Activated T-helper 1 cell treated with Interleukin-2 at 50 U/mL for 16 hours (primary cell): Measurements from ENCODE around the gene CERS3.
"Not testable (repeated sequence)": the region's sequence is repeated elsewhere in the genome, so short reads cannot be mapped to it uniquely, and the experiment has no call there.

Experiments used
- DNase-seq: peaks from one replicate; pipeline ENCODE4 v3.0.0-alpha.2; 2020; ENCODE audit warnings: low read depth

The CERS3 gene

DNA sequence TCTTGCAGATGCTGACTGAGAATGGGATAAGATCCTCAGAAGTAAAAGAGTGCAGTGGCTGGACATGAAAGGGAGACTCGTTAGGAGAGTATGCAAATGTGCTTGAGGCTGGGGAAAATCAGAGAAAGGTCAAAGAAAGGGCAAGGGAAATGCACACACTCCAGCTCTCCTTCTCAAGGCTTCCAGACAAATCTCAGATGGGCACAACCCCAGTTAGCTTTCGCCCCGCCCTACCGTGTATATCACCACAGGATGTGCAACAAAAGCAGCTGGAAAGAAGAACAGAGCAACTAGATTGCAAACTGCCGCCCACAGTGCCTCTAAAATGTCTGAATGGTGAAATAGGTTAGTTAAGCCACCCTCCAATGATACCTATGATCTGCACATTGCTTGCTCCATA lies 63.9 kb downstream of the CERS3 start:
- DNase-seq = no peak

- no peak for DNase-seq
Measured at GRCh38 chr15:100464256-100464655, 64.5 kb downstream of the CERS3 start.

DNA sequence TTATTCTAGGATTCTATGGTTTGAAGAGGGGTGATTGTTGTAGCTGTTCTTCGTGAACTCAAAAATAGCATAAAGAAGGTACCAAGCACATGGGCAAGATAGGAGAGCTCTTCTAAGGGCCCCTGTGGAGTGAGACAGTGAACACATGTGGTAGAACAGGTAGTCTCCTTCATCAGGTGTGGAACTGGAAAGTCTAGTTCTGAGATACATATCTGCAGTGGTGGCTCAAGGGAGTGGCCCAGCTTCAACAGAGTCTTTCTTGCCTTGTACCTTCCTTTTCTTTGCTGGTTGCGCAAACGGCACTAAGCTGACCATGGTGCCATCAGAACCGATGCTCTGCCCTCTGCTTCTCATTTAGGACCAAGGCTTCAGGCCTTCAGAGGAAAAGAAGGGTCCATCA lies 65.2 kb downstream of the CERS3 start:
- no peak for DNase-seq

GRCh38 chr15:100461049-100461448 lies 67.7 kb downstream of the CERS3 start:
- no peak for DNase-seq

DNA sequence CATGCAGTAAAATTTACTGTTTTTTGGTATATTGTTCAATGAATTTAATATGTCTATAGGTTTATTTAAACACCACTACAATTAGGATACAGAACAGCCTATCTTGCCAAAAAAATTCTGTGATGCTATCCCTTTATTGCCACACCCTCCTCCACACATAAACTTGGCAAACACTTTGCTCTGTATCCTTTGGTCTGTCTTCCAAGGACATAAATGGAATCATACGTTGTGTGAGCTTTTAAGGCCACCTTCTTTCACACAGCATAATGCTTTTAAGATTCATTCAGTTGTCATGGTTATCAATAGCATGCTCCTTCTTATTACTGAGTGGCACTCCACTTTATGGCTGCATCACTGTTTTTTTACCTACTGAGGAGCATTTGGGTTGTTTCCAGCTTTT lies 71.5 kb downstream of the CERS3 start:
- DNase-seq = no peak

- DNase-seq = no peak
Measured at GRCh38 chr15:100454148-100454547, 74.6 kb downstream of the CERS3 start.

DNA sequence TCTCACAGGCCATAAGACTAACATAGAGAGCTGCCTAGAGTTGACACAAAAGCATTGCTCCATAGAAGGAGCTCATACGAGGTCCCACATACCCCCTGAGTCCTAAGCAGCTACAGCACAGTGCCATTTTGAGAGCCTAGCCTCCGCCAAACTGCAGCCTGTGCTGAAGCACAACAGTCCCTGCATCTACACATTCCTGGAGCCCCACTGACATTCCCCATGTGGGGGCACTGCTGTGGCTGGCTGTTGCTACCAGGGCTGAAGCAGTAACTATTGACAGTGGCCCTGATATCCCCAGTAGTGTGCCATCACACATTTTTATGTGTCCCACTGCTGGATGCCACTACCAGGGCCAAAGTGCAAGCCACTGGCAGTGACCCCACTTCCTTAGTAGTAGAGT lies 80.3 kb downstream of the CERS3 start:
- DNase-seq = no peak

DNA sequence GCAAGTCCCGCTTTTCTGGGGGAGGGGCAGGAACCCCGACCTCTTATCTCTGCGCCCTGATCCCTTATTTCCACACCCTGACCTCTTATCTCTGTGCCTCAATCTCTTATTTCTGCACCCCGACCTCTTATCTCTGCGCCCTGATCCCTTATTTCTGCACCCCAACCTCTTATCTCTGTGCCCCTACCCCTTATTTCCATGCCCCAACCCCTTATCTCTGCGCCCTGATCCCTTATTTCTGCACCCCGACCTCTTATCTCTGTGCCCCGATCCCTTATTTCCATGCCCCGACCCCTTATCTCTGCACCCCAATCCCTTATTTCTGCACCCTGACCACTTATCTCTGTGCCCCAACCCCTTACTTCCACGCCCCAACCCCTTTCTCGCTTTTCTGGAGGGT lies 87.7 kb downstream of the CERS3 start:
- not testable (repeated sequence) for DNase-seq

GRCh38 chr15:100439514-100439913 lies 89.2 kb downstream of the CERS3 start:
- no peak for DNase-seq

DNA sequence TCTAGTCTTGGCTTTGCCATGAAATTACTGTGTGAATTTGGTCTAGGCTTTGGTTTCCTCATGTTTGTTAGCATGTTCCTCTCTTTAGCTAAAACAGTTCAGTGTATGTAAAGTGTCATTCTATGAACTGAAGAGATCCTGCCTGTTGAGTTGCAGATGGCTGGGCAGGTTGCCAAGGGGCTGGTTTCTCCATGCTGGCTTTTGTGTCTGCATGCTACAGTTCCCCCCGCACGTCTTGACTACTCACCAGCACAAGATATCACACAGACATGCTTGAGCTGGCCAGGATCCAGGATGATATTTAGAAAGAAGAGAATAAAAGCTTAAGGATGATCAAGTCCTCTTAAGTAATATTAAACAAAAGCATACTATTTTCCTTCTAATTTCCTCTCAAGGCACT lies 90.2 kb downstream of the CERS3 start:
- peak; percentile 0 for DNase-seq

GRCh38 chr15:100437261-100437660 lies 91.5 kb downstream of the CERS3 start:
- no peak for DNase-seq

DNA sequence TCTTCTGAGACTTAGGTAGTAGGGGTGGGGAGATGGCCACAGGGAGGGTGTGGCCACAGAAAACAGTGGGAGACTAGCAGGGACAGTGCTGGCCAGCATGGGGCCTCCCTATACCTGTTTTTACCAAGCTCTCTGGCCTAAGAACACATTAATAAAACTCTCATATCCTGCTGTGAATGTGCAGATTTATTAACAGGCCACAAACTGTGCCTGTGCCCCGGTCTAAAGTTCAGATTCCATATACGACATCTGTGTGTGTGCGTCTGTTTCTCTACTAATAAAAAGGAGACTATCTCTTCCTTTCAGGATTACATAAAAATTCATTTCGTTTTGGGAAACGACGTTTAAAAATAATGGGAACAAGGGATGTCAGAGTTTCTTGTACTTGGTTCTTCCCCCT lies 94.2 kb downstream of the CERS3 start:
- DNase-seq = no peak

DNA sequence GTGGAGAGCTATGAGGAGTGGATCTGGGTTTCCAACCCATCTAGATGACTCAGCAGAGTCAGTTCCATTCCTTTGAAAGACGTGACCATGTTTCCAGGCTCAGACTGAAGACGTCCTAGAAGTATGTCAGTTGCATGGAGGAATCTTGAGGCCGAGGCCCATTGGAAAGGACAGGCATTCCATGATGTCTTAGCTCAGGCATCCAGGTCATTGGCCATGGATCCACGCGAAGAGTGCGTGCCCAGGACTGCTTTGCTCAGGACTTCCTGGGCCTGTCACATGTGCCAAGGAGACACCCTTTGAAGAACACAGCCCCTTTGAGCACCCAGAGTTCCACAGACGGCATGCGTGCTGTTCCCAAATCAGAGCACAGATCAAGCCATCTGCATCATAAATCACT lies 94.7 kb downstream of the CERS3 start:
- no peak for DNase-seq

GRCh38 chr15:100433304-100433703 lies 95.4 kb downstream of the CERS3 start:
- DNase-seq = no peak

DNA sequence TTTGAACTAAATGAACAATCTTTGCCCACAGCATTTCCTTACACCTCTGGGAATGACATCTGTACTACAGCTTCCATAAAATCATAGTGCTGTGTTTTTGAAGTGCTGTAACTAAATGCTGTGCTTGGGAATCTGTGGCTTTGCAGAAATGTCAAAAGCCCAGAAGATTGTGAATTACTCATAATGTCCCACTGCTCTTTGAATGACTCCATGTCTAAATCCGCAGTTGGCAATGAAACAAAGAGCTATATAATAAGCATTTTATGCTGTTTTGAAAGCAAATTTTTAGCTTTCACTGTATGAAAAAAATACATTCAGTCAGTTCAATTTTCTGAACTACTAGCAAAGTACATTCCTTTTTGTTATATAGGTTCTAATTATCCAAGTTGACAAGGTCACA lies 98.3 kb downstream of the CERS3 start:
- DNase-seq = no peak

GRCh38 chr15:100429116-100429728 lies 99.5 kb downstream of the CERS3 start:
- DNase-seq = no peak

DNA sequence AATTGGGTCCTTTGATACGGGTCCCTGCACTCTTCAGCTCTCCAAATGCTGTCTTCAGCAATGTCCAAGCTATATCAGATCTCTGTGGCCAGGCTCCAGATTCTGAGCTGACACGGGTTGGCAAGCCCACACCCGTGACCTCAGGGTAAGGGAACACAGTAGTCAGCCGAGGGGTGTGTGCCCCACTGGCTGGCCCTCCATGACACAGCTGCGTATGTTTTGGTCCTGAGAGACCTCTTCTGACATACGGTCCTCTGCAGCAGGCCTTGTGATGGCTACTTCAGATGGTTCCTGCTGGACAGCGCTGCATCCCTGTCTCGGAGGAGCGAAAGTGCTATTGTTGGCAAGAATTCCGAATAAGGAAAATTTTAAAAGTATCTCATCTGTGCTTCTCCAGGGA lies 101.8 kb downstream of the CERS3 start:
- no peak for DNase-seq

DNA sequence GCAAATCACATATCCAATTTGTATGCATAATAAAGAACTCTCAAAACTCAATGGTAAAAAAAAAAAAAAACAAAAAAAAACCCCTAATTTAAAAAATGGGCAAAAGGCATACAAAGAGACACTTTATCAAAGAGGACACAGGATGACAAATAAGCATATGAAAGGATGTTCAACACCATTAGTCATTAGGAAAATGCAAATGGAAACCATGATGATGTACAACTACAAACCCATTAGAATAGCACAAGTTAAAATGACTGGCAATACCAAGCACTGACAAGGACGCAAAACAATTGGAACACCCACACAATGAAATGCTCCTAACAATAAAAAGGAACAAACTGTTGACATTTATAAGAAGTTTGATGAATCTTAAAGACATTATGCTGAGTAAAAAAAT lies 123.6 kb downstream of the CERS3 start:
- no peak for DNase-seq

DNA sequence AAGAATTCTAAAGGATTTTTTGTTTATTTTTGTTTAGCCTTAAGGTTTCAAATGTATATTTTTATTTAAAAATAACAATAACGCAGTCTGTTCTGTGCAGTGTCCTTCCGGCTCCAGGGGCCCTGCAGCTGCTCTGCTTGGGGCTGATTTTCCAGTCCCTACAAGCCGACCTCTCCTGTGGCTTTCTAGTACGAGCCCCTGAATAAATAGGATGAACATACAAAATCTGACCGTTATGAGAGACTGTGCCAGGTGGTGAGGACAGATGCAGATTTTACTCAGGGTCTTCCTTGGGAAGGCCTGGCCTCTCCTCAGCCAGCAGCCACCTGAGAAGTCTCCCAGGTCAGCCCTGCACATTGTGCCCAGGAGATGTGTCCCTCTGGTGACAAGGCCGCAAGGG lies 127.8 kb downstream of the CERS3 start:
- DNase-seq = no peak

DNA sequence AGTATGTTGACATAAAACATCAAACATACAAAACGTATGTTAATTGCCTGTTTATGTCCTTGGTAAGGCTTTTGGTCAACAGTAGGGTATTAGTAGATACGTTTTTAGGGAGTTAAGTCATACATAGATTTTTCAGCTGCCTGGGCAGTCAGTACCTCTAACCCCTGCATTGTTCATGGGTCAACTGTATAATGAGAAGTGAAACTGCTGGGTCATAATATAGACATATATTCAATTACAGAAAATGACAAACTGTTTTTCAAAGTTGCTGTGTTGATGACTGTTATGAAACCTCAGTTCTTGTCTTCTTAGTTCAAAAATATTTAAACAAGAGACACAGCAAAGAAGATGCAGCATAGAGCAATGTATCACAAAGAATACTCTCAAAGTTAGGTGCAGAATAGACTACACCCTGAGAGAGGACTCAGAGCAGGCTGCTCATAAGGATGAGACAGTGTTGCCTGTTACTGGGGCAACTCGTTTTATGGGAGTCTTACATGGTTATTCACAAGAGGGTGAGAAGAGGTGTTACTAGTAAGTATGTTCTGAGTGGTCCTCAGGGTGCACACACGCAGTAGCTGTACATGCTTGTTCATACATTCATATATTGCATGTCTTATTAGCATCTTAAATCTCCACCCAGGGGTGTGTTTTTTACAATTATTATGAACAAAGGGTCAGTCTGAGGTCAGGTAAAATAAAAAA lies 133.9 kb downstream of the CERS3 start:
- DNase-seq = no peak

DNA sequence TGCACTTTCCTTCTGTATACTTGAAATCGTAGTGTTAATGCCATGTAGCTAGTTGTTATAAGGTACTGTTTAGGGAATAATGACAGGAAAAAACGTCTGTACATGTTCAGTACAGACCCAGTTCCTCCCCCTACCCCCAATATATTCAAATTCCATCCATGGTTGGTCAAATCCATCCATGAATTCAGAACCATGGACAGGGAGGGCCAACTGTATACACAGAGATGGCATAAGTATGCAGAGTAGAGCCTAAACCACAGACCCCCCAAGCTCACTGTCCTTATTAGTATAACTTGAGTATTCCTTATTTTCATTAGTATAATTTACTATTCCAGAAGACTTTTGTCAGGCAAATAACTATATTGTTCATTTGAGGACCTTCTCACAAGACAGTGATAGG lies 135.7 kb downstream of the CERS3 start:
- no peak for DNase-seq

- DNase-seq = no peak
Measured at GRCh38 chr15:100385300-100386050, 143.3 kb downstream of the CERS3 start.

- DNase-seq = no peak
Measured at GRCh38 chr15:100384108-100384410, 144.7 kb downstream of the CERS3 start.
